Stimulated activated CD4-positive, alpha-beta T cell treated with anti-CD3 and anti-CD28 coated beads, Interleukin-2, amount 100 ng/mL, for 4 hours (primary cell): ENCODE results near the gene HNF4A.
A peak's percentile ranks its signal among the peaks of the same experiment; 100 is the strongest.
"Not testable (repeated sequence)": the region's sequence is repeated elsewhere in the genome, so short reads cannot be mapped to it uniquely, and the experiment has no call there.

Experiments
- DNase-seq: peaks from one replicate; pipeline ENCODE4 v3.0.0-alpha.2; 2020; ENCODE audit warnings: low read depth

HNF4A gene

DNA sequence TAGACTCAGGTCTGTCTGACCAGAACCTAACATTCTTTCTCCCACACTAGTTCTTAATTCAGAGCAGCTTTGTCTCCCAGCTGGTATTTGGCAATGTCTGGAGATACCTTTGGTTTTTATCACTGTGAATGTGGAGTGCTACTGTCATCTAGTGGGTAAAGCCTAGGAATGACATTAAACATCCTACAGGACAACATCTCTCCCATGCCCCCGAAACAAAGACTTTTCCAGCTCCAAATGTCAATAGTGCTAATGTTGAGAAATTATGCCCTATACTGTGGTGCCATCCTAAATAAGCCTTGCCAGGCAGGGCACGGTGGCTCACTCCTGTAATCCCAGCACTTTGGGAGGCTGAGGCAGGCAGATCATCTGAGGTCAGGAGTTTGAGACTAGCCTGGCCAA, 116.0 kb downstream of the HNF4A start:
- DNase-seq, result no peak

GRCh38 chr20:44472283-44472682, 116.8 kb downstream of the HNF4A start:
- DNase-seq, result not testable (repeated sequence)

- no peak for DNase-seq
Observed at GRCh38 chr20:44475372-44475693, 119.8 kb downstream of the HNF4A start.

DNA sequence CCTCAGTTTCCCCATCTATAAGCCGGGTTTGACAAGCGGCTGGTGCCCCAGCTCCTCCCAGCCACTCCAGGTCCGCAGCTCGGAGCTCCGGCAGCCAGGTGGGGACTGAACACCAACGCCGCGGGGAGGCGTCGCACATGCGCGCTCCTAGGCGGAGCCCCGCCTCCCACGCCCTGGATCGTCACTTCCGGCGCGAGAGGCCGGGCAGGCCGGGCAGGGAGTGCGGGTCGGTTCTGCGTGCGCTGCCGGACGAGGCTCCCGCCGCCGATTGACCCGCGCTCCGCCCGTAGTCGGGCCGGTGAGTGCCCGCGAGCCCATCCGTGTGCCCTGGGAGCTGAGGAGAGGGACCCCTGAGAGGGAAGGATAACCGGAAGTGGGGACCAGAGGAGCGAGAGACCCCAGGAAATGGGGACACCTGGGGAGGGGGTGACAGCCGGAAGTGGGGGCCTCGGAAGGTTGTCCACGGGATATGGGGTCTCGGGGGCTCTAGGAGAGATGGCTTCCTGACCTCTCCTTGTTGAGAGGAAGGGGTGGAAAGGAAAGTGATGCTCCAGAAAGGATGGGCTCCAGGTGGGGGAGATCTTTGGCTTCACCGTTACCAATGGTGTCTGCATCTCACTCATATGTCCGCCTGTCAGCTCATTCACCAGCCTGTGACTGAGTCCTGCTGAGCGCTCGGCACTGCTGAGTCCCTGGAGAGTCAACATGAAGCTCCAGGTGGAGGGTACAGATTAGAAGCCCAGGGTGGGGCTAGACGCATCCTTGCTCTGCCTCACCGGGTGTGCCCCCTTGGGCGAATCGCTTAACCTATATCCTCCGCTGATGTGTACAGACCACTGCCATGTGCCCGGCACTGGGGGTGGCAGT, 120.4 kb downstream of the HNF4A start, which contains the start of gene TTPAL:
TSS of gene TTPAL (plus strand) at position 181 of the 867 bp plus-strand sequence. CDS start 4,126 bp downstream, outside the sequence.
- DNase-seq, result peak; percentile 88

DNA sequence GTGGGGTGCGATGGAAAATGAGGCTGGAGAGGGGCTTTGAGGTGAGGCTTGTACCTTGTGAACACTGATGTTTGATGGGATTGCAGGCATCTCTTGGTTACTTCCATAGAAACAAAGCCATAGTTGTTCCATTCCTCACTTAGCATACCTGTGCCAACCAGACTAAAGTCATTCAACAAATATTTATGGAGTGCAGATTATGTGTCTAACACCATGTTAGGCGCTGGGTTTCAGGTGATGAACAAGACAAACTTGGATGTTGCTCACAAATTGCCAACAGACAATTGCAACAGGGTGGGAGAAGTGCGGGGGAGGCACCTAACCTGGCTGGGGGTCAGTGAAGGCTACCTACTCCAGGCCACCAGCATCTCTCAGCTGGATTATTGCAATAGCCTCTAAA, 121.7 kb downstream of the HNF4A start:
- DNase-seq, result no peak

GRCh38 chr20:44478206-44478605, 122.7 kb downstream of the HNF4A start:
- DNase-seq, result no peak

- no peak for DNase-seq
Observed at GRCh38 chr20:44479643-44480042, 124.1 kb downstream of the HNF4A start.

DNA sequence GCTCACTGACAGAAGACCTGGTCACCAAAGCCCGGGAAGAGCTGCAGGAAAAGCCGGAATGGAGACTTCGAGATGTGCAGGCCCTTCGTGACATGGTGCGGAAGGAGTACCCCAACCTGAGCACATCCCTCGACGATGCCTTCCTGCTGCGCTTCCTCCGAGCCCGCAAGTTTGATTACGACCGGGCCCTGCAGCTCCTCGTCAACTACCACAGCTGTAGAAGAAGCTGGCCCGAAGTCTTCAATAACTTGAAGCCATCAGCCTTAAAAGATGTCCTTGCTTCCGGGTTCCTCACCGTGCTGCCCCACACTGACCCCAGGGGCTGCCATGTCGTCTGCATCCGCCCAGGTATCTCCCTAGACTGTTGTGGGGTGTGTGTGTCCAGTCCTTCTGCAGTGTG, 124.6 kb downstream of the HNF4A start:
- DNase-seq, result no peak

DNA sequence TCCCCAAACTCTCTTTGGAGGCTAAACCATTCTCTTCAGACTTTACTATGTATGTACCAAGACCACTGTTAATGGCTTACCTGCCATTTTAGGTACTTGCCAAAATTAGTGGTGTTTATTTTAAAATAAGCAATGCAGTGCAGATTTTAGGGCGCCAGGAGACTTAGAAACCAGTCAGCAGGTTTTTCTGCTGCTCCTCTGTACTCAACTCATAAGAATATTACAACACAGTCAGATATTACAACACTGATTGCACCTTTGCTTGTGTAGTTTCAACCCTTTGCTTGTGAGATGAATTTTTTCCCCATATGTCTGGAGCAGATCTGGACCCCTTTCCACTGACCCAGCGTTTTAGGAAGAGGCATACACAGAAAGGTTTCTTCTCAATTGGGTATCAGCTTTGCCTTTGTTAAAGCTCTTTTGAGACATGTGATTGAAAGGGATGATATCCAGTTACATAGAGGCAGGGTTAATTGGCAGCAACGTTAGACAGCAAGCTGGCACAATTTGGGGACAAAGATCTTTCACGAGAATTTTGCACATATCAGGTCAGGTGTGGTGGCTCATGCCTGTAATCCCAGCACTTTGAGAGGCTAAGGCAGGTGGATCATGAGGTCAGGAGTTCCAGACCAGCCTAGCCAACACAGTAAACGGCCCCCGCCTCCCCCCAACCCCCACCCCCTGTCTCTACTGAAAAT, 126.4 kb downstream of the HNF4A start:
- no peak for DNase-seq

DNA sequence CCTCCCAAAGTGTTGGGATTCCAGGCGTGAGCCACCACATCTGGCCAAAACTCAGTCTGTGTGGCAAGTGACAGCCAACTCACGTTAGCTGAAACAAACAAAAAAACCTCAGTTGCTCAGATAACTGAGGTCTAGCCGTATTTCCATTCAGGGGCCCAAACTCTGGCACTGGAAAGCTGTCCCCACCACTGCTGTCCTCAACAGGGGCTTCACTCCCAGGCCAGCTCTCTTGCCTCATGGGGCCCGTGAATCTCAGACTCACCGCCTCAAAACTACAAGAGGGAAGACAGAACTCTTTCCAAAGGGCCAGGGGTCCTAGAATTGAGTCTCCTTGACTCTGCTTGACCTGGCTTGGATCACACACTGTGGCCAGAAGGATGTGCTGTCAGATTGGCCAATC, 127.6 kb downstream of the HNF4A start:
- DNase-seq, result no peak
